Hepatocyte (in vitro differentiated cells): ENCODE data around the gene PLSCR3.

Experiments used
- CTCF ChIP-seq: fragments of 200-600 bp; sonication (generic); IDR thresholded peaks from 2 replicates; pipeline ENCODE4 v1.5.1; 2016; ENCODE audit warnings: antibody characterized with exemption, mild to moderate bottlenecking; ENCODE audit not compliant: poor library complexity
- EZH2phosphoT487 ChIP-seq: fragments of 200-600 bp; sonication (generic); IDR thresholded peaks from one replicate; pipeline ENCODE4 v1.6.1; 2018; ENCODE audit warnings: antibody characterized with exemption, mild to moderate bottlenecking, low read depth, moderate library complexity; ENCODE audit not compliant: unreplicated experiment, severe bottlenecking

DNA sequence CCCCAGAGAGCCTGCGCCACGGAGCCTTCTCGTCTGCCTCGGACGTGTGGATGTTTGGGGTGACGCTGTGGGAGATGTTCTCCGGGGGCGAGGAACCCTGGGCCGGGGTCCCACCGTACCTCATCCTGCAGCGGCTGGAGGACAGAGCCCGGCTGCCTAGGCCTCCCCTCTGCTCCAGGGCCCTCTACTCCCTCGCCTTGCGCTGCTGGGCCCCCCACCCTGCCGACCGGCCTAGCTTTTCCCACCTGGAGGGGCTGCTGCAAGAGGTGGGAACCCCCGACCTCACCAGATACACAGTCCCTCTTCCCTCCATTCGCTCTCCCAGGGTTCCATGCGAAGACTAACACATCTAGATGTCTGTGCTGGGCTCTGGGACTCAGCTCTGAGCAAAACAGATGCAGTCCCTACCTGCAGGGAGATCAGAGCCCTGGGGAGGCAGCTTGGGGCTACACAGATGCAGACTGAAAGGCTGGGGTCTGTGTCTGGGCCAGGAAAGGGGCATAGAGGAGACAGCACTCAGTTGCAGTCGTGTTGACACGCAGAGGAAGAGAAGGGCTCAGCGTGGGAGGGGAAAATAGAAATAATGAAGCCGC lies 9.7 kb downstream of the PLSCR3 start:
- no peak for TF ChIP-seq CTCF
- TF ChIP-seq EZH2phosphoT487, result no peak
